NCI-H1694 treated with DMSO at 0.1 percent for 48 hours (cell line): ENCODE measurements around the gene CSTF1.

Experiments
- DNase-seq: peaks from one replicate; lab custom pipeline; 2025; lab: John Stamatoyannopoulos, UW

The CSTF1 gene

GRCh38 chr20:56429502-56429901 is 37.1 kb downstream of the CSTF1 start:
- DNase-seq, result no peak

- no peak for DNase-seq
Measured at GRCh38 chr20:56429941-56430340, 37.5 kb downstream of the CSTF1 start.

- DNase-seq, result no peak
Measured at GRCh38 chr20:56430461-56430860, 38.0 kb downstream of the CSTF1 start.

- DNase-seq, result no peak
Measured at GRCh38 chr20:56430957-56431356, 38.5 kb downstream of the CSTF1 start.

- no peak for DNase-seq
Measured at GRCh38 chr20:56431471-56431870, 39.0 kb downstream of the CSTF1 start.

- no peak for DNase-seq
Measured at GRCh38 chr20:56433221-56433879, 40.9 kb downstream of the CSTF1 start.

- no peak for DNase-seq
Measured at GRCh38 chr20:56433880-56434255, 41.4 kb downstream of the CSTF1 start.

GRCh38 chr20:56437196-56437960 is 44.9 kb downstream of the CSTF1 start:
- DNase-seq, result no peak

GRCh38 chr20:56438284-56438683 is 45.8 kb downstream of the CSTF1 start:
- no peak for DNase-seq

- no peak for DNase-seq
Measured at GRCh38 chr20:56439771-56440291, 47.4 kb downstream of the CSTF1 start.

GRCh38 chr20:56440346-56441007 is 48.0 kb downstream of the CSTF1 start:
- no peak for DNase-seq

- no peak for DNase-seq
Measured at GRCh38 chr20:56442389-56443365, 50.2 kb downstream of the CSTF1 start.

- DNase-seq, result no peak
Measured at GRCh38 chr20:56443654-56444540, 51.5 kb downstream of the CSTF1 start.

GRCh38 chr20:56445130-56445529 is 52.7 kb downstream of the CSTF1 start:
- no peak for DNase-seq

GRCh38 chr20:56445540-56445939 is 53.1 kb downstream of the CSTF1 start:
- DNase-seq, result no peak

GRCh38 chr20:56447227-56447626 is 54.8 kb downstream of the CSTF1 start:
- DNase-seq, result no peak

- no peak for DNase-seq
Measured at GRCh38 chr20:56449459-56449858, 57.0 kb downstream of the CSTF1 start.

- no peak for DNase-seq
Measured at GRCh38 chr20:56451056-56451765, 58.8 kb downstream of the CSTF1 start.

GRCh38 chr20:56453352-56453751 is 60.9 kb downstream of the CSTF1 start:
- no peak for DNase-seq

GRCh38 chr20:56454754-56455153 is 62.3 kb downstream of the CSTF1 start:
- no peak for DNase-seq
